HG02973 (cell line): ENCODE data around the gene TECPR1.

Experiments
- ATAC-seq: cut with Tn5 transposase; IDR thresholded peaks from one replicate; pipeline ENCODE4 v1.9.1; 2021; ENCODE audit warnings: moderate library complexity; ENCODE audit not compliant: unreplicated experiment

TECPR1 gene, protein sequence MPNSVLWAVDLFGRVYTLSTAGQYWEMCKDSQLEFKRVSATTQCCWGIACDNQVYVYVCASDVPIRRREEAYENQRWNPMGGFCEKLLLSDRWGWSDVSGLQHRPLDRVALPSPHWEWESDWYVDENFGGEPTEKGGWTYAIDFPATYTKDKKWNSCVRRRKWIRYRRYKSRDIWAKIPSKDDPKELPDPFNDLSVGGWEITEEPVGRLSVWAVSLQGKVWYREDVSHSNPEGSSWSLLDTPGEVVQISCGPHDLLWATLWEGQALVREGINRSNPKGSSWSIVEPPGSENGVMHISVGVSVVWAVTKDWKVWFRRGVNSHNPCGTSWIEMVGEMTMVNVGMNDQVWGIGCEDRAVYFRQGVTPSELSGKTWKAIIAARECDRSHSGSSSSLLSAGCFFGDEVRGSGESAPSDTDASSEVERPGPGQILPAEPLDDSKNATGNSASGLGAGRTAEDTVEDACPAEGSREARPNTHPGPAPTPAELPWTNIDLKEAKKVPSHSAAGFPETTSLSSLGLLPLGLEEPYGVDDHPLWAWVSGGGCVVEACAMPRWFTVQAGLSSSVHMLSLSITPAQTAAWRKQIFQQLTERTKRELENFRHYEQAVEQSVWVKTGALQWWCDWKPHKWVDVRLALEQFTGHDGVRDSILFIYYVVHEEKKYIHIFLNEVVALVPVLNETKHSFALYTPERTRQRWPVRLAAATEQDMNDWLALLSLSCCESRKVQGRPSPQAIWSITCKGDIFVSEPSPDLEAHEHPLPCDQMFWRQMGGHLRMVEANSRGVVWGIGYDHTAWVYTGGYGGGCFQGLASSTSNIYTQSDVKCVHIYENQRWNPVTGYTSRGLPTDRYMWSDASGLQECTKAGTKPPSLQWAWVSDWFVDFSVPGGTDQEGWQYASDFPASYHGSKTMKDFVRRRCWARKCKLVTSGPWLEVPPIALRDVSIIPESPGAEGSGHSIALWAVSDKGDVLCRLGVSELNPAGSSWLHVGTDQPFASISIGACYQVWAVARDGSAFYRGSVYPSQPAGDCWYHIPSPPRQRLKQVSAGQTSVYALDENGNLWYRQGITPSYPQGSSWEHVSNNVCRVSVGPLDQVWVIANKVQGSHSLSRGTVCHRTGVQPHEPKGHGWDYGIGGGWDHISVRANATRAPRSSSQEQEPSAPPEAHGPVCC

GRCh38 chr7:98251601-98252424, at the start of gene TECPR1:
TECPR1 (minus strand) TSS chr7:98252232; CDS start chr7:98246146, 6,086 bp downstream.
- ATAC-seq: peak; percentile 97

DNA sequence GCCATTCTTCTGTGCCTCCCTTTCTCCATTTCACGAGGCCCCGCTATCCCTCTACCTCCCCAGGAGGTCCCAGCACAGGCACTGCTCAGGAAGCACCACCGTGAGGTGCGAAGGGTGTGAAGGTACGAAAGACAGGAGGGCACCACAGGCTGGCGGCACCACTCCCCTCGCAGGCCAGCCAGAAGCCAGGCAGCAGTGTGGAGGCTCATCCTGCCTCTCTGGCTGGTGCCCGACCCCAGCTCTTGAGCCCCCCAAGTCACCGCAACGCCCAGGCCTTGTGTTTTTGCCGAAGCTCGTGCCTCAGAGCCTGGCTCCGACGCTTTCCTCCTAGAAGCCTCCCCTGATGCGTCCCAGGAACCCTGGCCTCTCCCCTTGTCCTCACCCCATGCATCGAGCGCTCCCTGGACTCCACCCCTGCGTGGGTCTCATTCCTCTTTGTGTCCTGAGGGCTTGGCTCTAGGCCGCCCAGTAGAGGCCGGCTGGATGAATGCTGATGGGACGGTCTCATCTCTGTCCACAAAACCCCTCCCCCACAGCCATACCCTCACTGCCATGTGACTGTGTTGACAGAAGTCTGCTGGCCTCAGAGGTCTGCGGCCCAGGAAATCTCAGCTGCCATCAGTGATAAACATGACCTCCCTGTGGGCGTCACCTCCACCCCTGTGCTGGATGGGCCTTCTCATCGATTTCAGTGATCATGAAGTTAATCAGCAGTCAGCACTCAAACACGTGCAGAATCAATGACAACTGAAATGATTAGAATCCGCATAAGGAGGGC, 48.8 kb upstream of the TECPR1 start:
- no peak for ATAC-seq

DNA sequence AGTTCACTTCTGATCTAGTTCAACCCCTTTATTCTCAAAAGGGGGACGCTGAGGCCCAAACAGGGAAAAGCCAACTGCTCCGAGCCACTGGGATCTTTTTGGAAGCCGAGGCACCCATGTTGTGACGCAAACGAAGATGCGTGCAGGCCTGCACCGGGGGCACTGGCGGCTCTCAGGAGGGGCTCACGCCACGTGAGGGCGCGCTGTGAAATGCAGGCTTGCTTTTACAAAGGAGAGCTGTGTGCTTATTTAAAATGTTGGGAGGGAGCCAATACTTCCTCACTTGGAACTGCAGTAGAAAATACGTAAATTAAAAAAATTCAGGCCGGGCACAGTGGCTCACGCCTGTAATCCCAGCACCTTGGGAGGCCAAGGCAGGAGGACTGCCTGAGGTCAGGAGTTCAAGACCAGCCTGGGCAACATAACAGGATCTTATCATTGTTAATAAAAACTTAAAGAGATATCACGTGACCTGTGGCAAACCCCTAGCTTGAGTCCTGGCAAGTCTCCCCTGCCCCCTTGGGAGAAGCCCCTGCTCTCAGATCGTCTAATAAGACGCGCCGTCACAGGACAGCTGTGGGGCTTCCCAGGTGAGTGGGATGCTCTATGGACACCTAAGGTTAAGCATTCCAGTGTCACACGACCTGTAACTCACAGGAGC, 45.7 kb upstream of the TECPR1 start:
- no peak for ATAC-seq

GRCh38 chr7:98296833-98297232, 44.8 kb upstream of the TECPR1 start:
- ATAC-seq: no peak

DNA sequence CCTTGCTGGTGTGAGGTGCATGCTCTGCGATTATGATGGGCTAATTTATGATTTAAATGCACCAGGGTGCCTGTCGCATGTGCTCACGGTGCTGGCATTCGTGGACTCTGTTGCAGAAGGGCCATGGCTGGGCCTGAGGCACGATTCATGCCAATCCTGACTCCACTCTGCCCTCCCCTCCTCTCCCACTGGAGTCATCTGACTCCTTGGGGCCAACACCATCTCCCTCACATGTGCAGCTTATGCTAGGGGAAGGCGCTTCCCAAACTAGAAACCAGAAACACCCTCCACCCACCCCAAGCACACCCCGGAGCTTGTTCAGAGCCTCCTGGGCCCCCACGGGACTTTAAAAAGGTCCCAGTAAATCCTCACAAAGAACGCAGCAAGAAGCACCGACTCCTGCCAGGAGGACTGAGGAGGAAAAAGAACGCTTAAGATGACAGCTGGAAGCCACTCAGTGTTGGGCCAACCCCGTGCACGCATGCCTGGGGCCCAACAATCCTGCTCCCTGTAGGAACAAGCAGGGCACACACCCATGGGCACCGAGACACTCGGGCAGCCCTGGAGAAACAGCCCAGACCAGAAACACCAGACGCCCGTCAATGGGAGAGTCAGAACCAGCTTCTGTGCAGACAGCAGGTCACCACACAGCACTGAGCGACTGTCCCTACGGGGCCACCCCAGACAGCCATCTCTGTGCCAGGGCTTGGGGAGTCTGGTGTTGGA, 43.6 kb upstream of the TECPR1 start:
- no peak for ATAC-seq

- ATAC-seq: peak; percentile 53
These were observed 42.9 kb upstream of the TECPR1 start for GRCh38 chr7:98294798-98295382.

- no peak for ATAC-seq
These were observed 42.3 kb upstream of the TECPR1 start for GRCh38 chr7:98294326-98294725.

- ATAC-seq: no peak
These were observed 41.7 kb upstream of the TECPR1 start for GRCh38 chr7:98293746-98294145.

GRCh38 chr7:98293265-98293664, 41.2 kb upstream of the TECPR1 start:
- no peak for ATAC-seq

DNA sequence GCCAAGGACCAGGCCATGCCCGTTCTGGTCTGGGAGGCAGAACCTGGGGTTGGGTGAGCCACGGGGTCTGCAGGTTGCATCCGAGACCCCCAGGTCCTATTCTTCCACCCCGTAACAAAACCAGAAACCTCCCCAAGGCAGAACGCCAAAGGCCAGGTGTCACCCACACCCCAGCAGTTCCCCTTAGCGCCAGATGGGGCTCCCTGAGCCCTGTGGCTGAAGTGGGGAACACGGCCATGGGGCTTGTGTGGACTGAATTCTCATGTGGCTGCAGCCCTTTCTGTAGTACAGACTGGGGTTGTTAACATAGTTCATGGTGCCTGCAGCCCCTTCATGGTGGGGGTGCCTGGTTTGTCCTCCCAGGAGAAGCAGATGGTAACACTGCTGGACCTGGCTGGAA, 39.7 kb upstream of the TECPR1 start:
- ATAC-seq: no peak

DNA sequence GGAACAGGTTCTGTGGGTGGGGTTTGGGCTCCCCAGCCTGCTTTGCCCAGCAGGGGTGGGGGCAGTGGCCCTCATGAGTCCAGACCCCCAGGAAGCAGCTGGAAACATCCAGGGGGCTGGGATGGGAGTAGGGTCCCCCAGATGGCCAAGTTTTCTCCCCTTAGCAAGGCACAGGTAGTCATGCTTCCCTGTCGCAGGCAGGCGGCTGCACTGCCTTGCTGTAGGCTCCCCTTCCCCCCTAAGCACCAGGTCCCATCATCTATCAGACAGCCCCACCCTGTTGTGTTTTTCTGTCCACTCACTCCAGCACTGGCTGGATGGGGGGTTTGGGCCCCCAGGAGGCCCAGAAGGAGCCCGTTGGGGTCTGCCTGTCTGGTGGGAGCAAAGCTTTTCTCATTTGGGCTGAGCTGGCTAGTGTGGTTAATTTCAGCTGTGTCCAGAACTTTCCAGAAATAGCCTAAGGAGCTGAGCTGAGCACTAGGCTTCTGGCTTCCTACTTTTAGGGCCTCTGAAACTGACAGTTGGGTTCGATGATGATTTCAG, 37.4 kb upstream of the TECPR1 start:
- no peak for ATAC-seq

DNA sequence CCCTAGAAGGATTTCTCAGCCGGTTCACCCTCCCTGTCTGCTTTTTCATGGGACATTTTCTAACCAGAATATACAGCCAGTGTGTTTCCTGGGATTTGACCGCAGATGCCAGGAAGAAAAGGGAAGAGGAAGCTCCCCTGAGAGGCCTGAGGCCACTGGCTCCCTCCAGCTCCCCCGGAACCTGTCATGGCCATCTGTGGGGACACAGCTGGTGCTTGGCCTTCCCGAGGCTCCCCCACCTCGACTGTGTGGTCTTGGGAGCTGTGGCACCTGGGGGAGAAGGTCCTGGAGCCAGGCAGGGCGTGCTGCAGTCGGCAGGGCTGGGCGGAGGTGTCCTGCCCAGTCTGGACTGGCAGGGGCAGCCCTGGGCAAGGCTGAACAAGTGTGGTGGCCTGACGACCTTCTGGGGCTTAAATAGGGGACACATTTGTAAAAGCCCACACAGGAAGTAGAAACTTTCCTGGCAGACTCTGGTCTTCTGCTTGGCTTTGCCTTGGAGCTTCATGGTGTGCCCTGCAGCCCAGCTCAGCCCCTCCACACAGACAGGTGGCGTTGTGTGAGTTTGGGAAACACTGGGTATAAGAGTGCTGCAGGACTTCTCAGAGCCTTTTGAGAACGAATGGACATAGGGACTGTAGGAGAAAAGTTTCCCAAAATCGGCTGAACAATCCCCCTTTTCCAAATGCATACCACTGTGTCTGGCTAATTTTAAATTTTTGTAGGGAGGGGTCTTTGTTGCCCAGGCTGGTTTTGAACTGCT, 36.2 kb upstream of the TECPR1 start:
- no peak for ATAC-seq

DNA sequence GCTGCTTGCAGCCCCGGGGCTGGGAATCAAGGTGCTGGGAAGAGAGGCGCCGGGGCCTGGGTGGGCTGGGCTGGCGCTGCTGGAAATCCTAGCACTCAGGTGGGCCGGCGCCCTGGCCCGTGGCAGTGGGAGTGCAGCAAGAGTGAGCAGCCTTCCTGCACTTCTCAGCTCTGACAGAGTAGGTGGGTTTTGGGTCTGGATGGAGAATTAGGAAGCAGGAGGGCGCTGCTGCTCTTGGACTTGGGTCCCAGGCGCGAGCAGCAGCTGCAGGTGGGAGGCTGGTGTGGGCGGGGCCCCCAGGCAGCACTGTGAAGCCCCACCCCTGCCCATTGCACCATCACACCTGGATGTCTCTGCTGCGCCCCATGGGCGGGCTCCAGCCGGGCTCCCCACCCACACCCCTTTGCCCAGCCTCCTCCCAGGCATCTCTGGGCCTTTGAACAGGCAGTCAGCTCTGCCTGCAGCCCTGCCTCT, 35.5 kb upstream of the TECPR1 start:
- ATAC-seq: no peak

DNA sequence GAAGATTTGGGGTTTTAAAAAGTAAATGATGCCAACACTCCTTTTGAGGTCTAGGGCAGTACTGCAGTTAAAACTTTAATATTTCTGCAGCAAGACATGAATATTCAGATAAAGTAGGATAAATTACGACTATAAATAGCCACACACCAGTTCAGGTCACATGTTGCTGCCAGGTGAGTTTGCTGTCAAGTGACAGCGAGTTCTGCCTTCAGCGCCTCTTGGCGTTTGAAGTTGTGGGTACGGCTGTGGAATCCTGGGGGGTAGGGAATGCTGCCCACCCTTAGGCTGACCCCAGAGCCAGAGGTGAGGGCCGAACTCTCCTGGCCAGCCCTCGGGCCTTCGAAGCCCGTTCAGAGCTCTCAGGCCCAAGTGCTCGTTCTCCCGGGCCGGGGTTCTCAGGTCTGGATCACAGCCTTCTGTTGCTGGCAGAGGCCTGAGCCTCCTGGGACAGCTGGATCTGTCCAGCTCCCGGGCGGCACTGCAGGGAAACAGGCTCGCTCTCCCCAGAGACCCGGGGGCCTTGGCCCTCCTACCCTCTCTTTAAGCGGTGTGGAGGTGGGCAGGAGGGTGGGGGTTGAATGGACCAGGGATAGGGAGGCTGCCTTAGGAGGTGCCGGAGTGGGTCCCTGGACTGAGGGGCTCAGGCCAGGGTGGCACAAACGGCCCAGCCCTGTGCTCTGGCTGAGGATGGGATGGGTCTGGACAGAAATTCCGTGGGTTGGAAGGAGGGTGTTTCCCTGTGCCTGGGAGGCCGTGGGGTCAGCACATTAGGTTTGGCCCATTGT, 34.9 kb upstream of the TECPR1 start:
- ATAC-seq: no peak

DNA sequence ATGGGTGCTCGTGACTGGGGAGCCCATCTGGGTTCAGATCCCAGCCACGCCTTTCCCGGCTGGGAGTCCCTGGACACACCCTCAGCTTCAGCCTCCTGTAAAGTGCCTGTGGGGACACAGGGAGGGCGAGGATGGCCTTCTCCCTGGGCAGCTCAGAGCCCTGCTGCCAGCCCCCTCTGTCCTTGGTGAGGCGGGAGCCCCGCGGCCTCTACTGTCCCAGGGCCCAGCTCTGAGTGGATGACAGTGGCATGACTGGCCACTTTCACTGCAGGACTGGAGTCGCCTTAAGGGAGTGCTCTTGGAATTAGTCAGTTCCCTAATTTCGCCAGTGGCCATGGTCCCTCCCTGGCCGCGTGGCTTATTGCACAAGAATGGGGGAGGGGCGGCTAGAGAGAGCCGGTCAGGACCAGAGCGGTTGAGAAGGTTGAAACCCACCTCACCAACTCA, 34.1 kb upstream of the TECPR1 start:
- ATAC-seq: no peak
